ENCODE data around the gene ANKRD11. TPM values are rescaled to one million over a fixed set of nuclear protein-coding genes. Genes with fewer than 3 reads are reported as not detected.

The ANKRD11 gene
- polyA plus RNA-seq, 3 donors = 3.2 to 62.4 (median 5.4) TPM

DNA sequence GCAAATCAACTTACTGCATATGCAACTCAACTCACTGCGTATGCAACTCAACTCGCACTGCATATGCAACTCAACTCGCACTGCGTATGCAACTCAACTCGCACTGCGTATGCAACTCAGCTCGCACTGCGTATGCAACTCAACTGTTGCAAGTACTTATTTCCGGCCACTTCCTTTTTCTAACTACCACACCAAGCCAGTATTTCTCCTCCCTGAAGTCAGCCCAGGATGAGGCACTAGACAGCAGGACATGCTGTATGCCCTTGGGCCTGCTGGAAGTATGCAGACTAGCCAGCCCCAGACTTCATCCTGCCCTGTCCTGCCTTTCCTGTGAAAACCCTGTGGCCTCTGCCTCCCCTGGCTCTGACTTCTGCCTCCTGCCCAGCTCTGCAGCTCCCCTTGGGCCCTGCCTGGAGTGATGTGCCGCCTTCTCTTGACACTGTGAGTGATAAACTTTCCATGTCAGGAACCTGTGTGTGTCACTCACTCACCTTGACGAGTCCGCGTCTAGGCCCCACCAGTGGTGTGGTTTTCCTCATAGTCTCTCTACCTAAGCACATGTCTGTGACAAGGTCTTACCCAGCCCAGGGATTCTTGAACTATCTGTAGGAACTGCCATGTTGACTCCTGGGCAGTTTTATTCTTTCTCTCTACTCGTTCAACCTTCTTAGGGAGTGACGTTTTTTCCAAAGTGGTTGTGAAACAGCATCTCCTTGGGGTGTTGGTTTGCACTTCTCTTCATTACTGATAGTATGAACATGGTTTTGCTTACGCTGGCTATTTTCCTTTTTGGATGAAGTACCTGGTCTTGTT, 256.5 kb downstream of the ANKRD11 start:
- Histone ChIP-seq H3K9me3 (replicated peaks in 1 of 2; ENCODE audit: control insufficient read depth in 1 of 2, insufficient read depth in 1 of 2, low read length in 2 of 2) (peaks cover 7 to 16% of the 10 kb centered on the region in 2 donors), H4K20me1 (ENCODE audit: insufficient read depth, low read length) (no peaks in the 10 kb centered on the region), H2AFZ (ENCODE audit: insufficient read depth, low read depth, low read length, poor library complexity, severe bottlenecking) (no peak overlapping the region), H3K27me3 (ENCODE audit: control insufficient read depth in 2 of 2, insufficient read depth in 2 of 2, low read length in 2 of 2) (no peaks in the 10 kb centered on the region), H3K4me1 (ENCODE audit: control insufficient read depth in 1 of 2, insufficient read depth in 2 of 2, low read length in 2 of 2) (peaks cover 10 to 16% of the 10 kb centered on the region in 2 donors), H3K4me2 (replicated peaks; ENCODE audit: extremely low read depth, low read length, poor library complexity, severe bottlenecking) (peak overlapping the region; percentile 24), H3K9ac (ENCODE audit: insufficient read depth, low read length, poor library complexity, severe bottlenecking) (no peak overlapping the region), H3K79me2 (ENCODE audit: insufficient read depth, low read length) (peaks cover 3% of the 10 kb centered on the region), H3K36me3 (replicated peaks in 1 of 2; ENCODE audit: control insufficient read depth in 1 of 2, insufficient read depth in 2 of 2, low read length in 2 of 2) (peaks cover 9 to 40% of the 10 kb centered on the region in 2 donors), H3K27ac (ENCODE audit: low read depth in 1 of 2, low read length in 2 of 2) (peak overlapping the region; percentile 22 to 69), H3K4me3 (replicated peaks in 1 of 3; ENCODE audit: low read depth in 2 of 3, low read length in 3 of 3) (no peak overlapping the region)
- H3K27ac Mint-ChIP-seq = peak overlapping the region; percentile 4 to 90 (median 83)
- H3K36me3 Mint-ChIP-seq = peaks cover 36 to 44% of the 10 kb centered on the region in 2 donors
- TF ChIP-seq CTCF (IDR thresholded peaks at IDR 0.05) = no peak
- H3K4me3 Mint-ChIP-seq = peak overlapping the region; percentile 9 to 57
- WGBS (ENCODE audit: insufficient coverage) = 20% methylated on average over 10 of the region's 16 CpGs
- no peaks in the 10 kb centered on the region for H3K27me3 Mint-ChIP-seq (ENCODE audit: low read depth in 3 of 3)
- DNase-seq = peak in 1 of 3 donors; percentile 10
- intact Hi-C loops (cut with micrococcal nuclease) = no loop called here
- peaks cover 4 to 20% (median 11%) of the 10 kb centered on the region in 7 donors for H3K9me3 Mint-ChIP-seq
- H3K4me1 Mint-ChIP-seq = peaks cover 13% of the 10 kb centered on the region

- Histone ChIP-seq H4K20me1 (ENCODE audit: insufficient read depth, low read length) (no peaks in the 10 kb centered on the region), H3K27ac (ENCODE audit: low read depth in 1 of 2, low read length in 2 of 2) (no peak overlapping the region), H3K4me1 (ENCODE audit: control insufficient read depth in 1 of 2, insufficient read depth in 2 of 2, low read length in 2 of 2) (peaks cover 10 to 16% of the 10 kb centered on the region in 2 donors), H2AFZ (ENCODE audit: insufficient read depth, low read depth, low read length, poor library complexity, severe bottlenecking) (no peak overlapping the region), H3K27me3 (ENCODE audit: control insufficient read depth in 2 of 2, insufficient read depth in 2 of 2, low read length in 2 of 2) (no peaks in the 10 kb centered on the region), H3K4me2 (replicated peaks; ENCODE audit: extremely low read depth, low read length, poor library complexity, severe bottlenecking) (no peak overlapping the region), H3K9me3 (replicated peaks in 1 of 2; ENCODE audit: control insufficient read depth in 1 of 2, insufficient read depth in 1 of 2, low read length in 2 of 2) (peaks cover 25 to 30% of the 10 kb centered on the region in 2 donors), H3K9ac (ENCODE audit: insufficient read depth, low read length, poor library complexity, severe bottlenecking) (no peak overlapping the region), H3K4me3 (replicated peaks in 1 of 3; ENCODE audit: low read depth in 2 of 3, low read length in 3 of 3) (no peak overlapping the region), H3K36me3 (replicated peaks in 1 of 2; ENCODE audit: control insufficient read depth in 1 of 2, insufficient read depth in 2 of 2, low read length in 2 of 2) (peaks cover 21 to 57% of the 10 kb centered on the region in 2 donors), H3K79me2 (ENCODE audit: insufficient read depth, low read length) (peaks cover 3% of the 10 kb centered on the region)
- no peak overlapping the region for H3K27ac Mint-ChIP-seq
- no CpG with 5 or more reads among the region's 2 CpGs for WGBS (ENCODE audit: insufficient coverage)
- H3K4me1 Mint-ChIP-seq = peaks cover 13% of the 10 kb centered on the region
- intact Hi-C loops (cut with micrococcal nuclease) = no loop called here
- DNase-seq = no peak
- H3K9me3 Mint-ChIP-seq = peaks cover 8 to 28% (median 22%) of the 10 kb centered on the region in 7 donors
- H3K4me3 Mint-ChIP-seq = no peak overlapping the region
- H3K27me3 Mint-ChIP-seq (ENCODE audit: low read depth in 3 of 3) = no peaks in the 10 kb centered on the region
- TF ChIP-seq CTCF (IDR thresholded peaks at IDR 0.05) = no peak
- H3K36me3 Mint-ChIP-seq = peaks cover 54 to 62% of the 10 kb centered on the region in 2 donors
These were observed 258.3 kb downstream of the ANKRD11 start for GRCh38 chr16:89232107-89232506.

Data from CD14-positive monocyte (primary cell).